Astrocyte of the spinal cord (primary cell): ENCODE measurements around the gene FOXK1.

Experiments used
- DNase-seq: peaks from one replicate; pipeline ENCODE4 v3.0.0; 2011; ENCODE audit warnings: low read depth, low spot score
- H3K4me3 ChIP-seq: 2 replicates; pipeline ENCODE4 v1.5.1; 2011; ENCODE audit warnings: low read depth, mild to moderate bottlenecking, low read length, moderate library complexity
- CTCF ChIP-seq: IDR thresholded peaks from 2 replicates; pipeline ENCODE4 v1.5.1; 2012; ENCODE audit warnings: low read depth, mild to moderate bottlenecking, low read length, inconsistent platforms
- in situ Hi-C: cut with HindIII; loops from 2 replicates; pipeline ENCODE4 v1.10.0; 2017; ENCODE audit warnings: low sequenced_read_pairs

The FOXK1 gene

GRCh38 chr7:4816419-4817080, 134.5 kb downstream of the FOXK1 start:
- no peak for DNase-seq
- H3K4me3 ChIP-seq, result no peak overlapping the region
- in situ Hi-C loops, result no loop called here
- no peak for TF ChIP-seq CTCF

DNA sequence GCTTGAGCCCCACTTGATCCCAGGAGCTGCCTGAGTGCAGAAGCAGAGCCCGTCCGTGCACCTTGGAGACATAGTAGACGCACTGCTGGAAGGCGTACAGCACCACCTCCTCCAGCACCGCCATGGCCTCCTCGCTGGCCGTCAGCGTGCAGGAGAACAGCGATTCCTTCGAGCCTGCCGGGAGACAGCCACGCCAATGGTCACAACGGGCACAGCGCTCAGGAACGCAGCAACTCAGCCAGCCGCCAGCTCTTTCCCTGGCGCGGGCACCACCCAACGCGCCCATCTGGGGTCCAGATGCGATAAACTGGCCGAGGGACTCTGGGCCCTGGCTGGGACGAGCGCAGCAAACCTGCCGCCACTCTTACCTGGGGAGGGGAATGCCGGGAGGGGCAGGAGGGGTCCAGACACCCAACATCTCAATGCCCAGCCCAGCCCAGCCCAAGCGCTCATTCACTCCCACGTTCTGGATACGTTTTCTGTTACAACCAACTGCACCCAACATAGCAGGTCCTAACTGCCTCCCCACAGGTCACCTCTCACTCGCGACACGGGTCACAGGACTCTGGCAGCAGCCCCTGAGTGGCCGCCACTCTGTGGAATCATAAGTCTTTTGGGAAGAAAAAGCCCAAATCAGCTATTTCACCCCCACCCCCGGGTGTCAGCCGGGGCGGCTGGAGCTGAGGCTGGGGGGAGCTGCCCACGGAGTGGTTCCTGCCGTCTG, 135.2 kb downstream of the FOXK1 start:
- in situ Hi-C loops, result no loop called here
- no peak for DNase-seq
- H3K4me3 ChIP-seq, result no peak overlapping the region
- TF ChIP-seq CTCF, result no peak

- in situ Hi-C loops, result no loop called here
Observed at GRCh38 chr7:4818000-4818794, 136.1 kb downstream of the FOXK1 start.

DNA sequence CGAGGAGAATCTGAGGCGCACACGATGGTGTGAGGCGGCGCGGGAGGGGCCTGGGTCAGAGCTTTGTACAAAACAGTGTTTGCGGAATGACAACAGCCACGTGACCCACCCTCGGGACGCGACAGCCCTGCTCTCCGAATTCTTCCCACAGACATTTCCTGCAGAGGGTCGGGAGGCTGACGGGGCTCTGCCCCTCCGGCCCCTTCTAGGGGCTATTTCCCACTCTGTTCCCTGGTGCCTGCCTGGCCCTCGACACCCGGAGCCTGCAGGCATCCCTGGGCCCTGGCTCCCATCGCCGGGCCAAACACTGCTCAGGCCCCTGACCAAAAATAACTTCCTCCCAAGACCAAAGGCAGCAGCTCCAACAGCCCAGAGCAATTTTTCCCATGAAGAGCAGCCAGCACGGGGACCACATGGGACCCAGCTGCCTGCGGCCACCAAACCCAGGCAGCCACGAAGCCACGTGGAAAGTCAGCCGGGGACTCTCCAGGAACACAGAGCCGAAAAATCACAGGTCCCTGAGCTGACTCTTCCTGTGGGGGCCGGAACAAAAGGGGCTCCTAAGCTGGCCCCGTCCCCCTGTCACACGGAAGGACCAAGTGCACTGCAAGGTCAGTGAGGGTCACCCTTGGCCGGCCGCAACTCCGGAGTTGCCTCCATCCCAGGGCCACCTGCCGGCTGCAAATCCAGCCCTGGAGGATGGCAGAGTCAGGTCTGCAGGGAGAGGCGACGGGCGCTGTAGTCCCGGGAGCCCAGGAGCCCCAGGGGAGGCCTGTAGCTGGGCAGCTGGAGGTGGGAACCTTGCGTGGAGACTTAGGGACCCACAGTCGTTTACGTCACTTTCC, 137.7 kb downstream of the FOXK1 start:
- in situ Hi-C loops, result no loop called here
- TF ChIP-seq CTCF, result no peak
- no peak for DNase-seq
- H3K4me3 ChIP-seq, result no peak overlapping the region

More at GRCh38 chr7:4818000-4818794, 136.1 kb downstream of the FOXK1 start:
- no peak overlapping the region for H3K4me3 ChIP-seq
- TF ChIP-seq CTCF, result no peak
- DNase-seq, result no peak

DNA sequence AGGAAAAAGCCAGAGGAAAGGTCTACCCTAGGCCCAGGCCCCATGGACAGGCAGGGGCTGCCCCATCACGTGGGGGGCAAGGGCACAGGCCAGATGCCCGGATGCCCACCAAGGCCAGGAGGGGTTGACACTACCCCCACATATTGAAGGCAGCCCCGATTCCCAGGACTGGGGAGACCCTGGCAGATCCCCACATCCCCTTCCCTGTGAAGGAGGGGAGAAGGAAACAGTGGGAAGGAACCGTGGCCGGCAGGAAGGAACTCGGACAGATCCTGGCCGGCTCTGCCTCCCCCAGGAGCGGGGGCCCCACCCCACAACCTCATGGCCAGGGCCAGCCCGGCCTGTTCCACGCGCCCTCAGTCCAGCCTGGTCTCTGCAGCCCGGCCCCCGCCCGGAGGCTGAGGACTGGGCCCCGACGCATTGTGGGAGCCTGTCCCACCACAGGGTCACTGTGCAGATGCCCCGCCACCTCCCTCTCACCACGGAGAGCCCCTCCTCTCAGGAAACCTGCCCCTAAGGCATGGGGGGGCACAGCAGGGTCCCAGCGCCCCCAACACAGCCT, 138.4 kb downstream of the FOXK1 start:
- no peak for DNase-seq
- no peak overlapping the region for H3K4me3 ChIP-seq
- in situ Hi-C loops, result no loop called here
- no peak for TF ChIP-seq CTCF
